NCI-H1092 treated with DMSO at 0.1 percent for 48 hours (cell line): ENCODE measurements around the gene CSNK2A1.
"Not testable (repeated sequence)": the region's sequence is repeated elsewhere in the genome, so short reads cannot be mapped to it uniquely, and the experiment has no call there.

ENCODE experiments used
- DNase-seq: peaks from one replicate; lab custom pipeline; 2025; lab: John Stamatoyannopoulos, UW

The CSNK2A1 gene

GRCh38 chr20:533526-533925 is 10.1 kb downstream of the CSNK2A1 start:
- DNase-seq: no peak

GRCh38 chr20:532530-532929 is 11.1 kb downstream of the CSNK2A1 start:
- no peak for DNase-seq

- DNase-seq: no peak
These were observed 12.0 kb downstream of the CSNK2A1 start for GRCh38 chr20:531608-532007.

- DNase-seq: no peak
These were observed 13.3 kb downstream of the CSNK2A1 start for GRCh38 chr20:530321-530720.

GRCh38 chr20:528923-529604 is 14.5 kb downstream of the CSNK2A1 start:
- DNase-seq: no peak

GRCh38 chr20:527571-527886 is 16.1 kb downstream of the CSNK2A1 start:
- no peak for DNase-seq

- no peak for DNase-seq
These were observed 21.7 kb downstream of the CSNK2A1 start for GRCh38 chr20:521860-522259.

GRCh38 chr20:519999-520398 is 23.6 kb downstream of the CSNK2A1 start:
- no peak for DNase-seq

GRCh38 chr20:517221-517620 is 26.4 kb downstream of the CSNK2A1 start:
- DNase-seq: no peak

GRCh38 chr20:516799-517198 is 26.8 kb downstream of the CSNK2A1 start:
- DNase-seq: no peak

GRCh38 chr20:515696-516095 is 27.9 kb downstream of the CSNK2A1 start:
- DNase-seq: no peak

- no peak for DNase-seq
These were observed 30.2 kb downstream of the CSNK2A1 start for GRCh38 chr20:513429-513828.

- not testable (repeated sequence) for DNase-seq
These were observed 33.1 kb downstream of the CSNK2A1 start for GRCh38 chr20:510328-511057.

- not testable (repeated sequence) for DNase-seq
These were observed 35.2 kb downstream of the CSNK2A1 start for GRCh38 chr20:508364-508787.

GRCh38 chr20:507761-508332 is 35.7 kb downstream of the CSNK2A1 start:
- no peak for DNase-seq

- DNase-seq: no peak
These were observed 36.4 kb downstream of the CSNK2A1 start for GRCh38 chr20:507006-507758.

- no peak for DNase-seq
These were observed 38.9 kb downstream of the CSNK2A1 start for GRCh38 chr20:504632-505075.

- DNase-seq: no peak
These were observed 40.4 kb downstream of the CSNK2A1 start for GRCh38 chr20:503048-503737.

GRCh38 chr20:497979-498378 is 45.6 kb downstream of the CSNK2A1 start:
- DNase-seq: no peak

GRCh38 chr20:496126-496696 is 47.4 kb downstream of the CSNK2A1 start:
- no peak for DNase-seq

GRCh38 chr20:492159-492558 is 51.4 kb downstream of the CSNK2A1 start:
- no peak for DNase-seq

GRCh38 chr20:487655-488054 is 55.9 kb downstream of the CSNK2A1 start:
- DNase-seq: no peak
